ENCODE results near the gene SEMA4B.

Gene SEMA4B

GRCh38 chr15:90191344-90191687 is 9.8 kb upstream of the SEMA4B start:
- peaks cover 30% of the 10 kb centered on the region for H3K36me3 ChIP-seq
- peaks cover 85 to 88% of the 10 kb centered on the region in 2 experiments for H3K4me1 ChIP-seq (ENCODE audit: control insufficient read depth in 1 of 2, insufficient read depth in 1 of 2, low read depth in 1 of 2, low read length in 1 of 2)
- TF ChIP-seq CTCF (IDR thresholded peaks at IDR 0.05) = no peak
- H3K27ac ChIP-seq = peak overlapping the region; percentile 85
- H3K9me3 ChIP-seq = no peaks in the 10 kb centered on the region
- H3K4me3 ChIP-seq (ENCODE audit: low read depth in 1 of 2, low read length in 1 of 2) = peak overlapping the region in 1 of 2 experiments; percentile 15
- H3K27me3 ChIP-seq = no peaks in the 10 kb centered on the region

DNA sequence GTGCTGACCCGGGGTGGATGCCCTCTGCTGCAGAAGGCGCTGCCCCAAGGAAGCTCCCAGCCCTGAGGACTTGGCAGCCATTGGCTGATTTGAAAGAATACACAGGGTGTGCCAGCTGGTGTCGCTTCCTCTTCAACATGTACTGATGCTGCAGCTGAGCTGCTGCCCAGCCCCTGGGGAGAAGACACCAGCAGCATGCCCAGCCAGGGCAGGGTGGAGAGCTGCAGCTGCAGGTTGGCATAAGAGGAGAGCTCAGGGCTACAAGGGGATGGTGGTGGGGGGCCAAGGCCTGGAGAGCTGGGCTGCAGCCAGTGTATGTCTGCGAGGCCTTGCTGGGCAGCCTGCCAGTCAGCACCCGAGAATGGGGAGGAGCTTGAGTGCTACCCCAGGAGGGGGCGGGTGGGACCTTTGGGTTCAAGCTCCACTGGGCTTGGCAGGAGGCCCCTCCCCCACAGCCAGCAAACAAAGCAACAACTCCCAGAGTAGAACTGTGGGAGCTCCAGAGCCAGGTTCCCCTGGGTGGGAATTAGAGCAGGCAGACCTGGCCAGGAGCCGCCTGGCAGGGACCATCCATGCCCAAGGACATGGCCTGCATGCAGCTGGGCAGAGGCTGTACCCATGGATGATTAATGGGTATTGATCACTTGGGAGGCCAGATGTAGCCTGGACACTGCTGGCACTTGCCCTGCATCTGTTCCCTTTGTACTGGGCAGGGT is 9.2 kb upstream of the SEMA4B start:
- TF ChIP-seq CTCF (IDR thresholded peaks at IDR 0.05) = no peak
- peak overlapping the region in 1 of 2 experiments; percentile 15 for H3K4me3 ChIP-seq (ENCODE audit: low read depth in 1 of 2, low read length in 1 of 2)
- H3K36me3 ChIP-seq = peaks cover 30% of the 10 kb centered on the region
- peak overlapping the region; percentile 85 for H3K27ac ChIP-seq
- H3K9me3 ChIP-seq = no peaks in the 10 kb centered on the region
- H3K4me1 ChIP-seq (ENCODE audit: control insufficient read depth in 1 of 2, insufficient read depth in 1 of 2, low read depth in 1 of 2, low read length in 1 of 2) = peaks cover 79 to 84% of the 10 kb centered on the region in 2 experiments
- H3K27me3 ChIP-seq = no peaks in the 10 kb centered on the region

- Histone ChIP-seq H3K4me1 (ENCODE audit: control insufficient read depth in 1 of 2, insufficient read depth in 1 of 2, low read depth in 1 of 2, low read length in 1 of 2) (peaks cover 68 to 71% of the 10 kb centered on the region in 2 experiments), H3K27me3 (no peaks in the 10 kb centered on the region), H3K36me3 (peaks cover 33% of the 10 kb centered on the region), H3K4me3 (ENCODE audit: low read depth in 1 of 2, low read length in 1 of 2) (peak overlapping the region in 1 of 2 experiments; percentile 25), H3K27ac (peak overlapping the region; percentile 80), H3K9me3 (no peaks in the 10 kb centered on the region)
- no peak for TF ChIP-seq CTCF (IDR thresholded peaks at IDR 0.05)
Measured at GRCh38 chr15:90192961-90193786, 8.0 kb upstream of the SEMA4B start.

DNA sequence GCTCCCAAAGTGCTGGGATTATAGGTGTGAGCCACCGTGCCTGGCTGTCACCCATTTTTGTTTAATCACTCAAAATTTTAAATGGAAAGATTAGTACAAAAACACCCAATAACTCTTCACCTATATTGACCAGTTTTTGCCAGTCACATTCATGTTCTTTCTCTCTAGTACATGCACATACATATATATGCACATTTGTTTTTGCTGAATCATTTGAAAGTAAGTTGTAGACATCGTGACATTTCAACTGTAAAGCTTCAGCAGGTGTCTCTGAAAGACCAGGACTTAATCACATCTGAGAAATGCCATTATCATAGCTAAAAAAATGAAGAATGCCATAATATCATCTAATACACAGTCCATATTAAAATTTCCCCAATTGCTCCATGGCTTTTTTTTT is 6.5 kb upstream of the SEMA4B start:
- TF ChIP-seq CTCF (IDR thresholded peaks at IDR 0.05) = no peak
- H3K27ac ChIP-seq = no peak overlapping the region
- H3K27me3 ChIP-seq = no peaks in the 10 kb centered on the region
- H3K4me3 ChIP-seq (ENCODE audit: low read depth in 1 of 2, low read length in 1 of 2) = no peak overlapping the region
- H3K9me3 ChIP-seq = no peaks in the 10 kb centered on the region
- H3K36me3 ChIP-seq = peaks cover 39% of the 10 kb centered on the region
- peaks cover 63 to 67% of the 10 kb centered on the region in 2 experiments for H3K4me1 ChIP-seq (ENCODE audit: control insufficient read depth in 1 of 2, insufficient read depth in 1 of 2, low read depth in 1 of 2, low read length in 1 of 2)

DNA sequence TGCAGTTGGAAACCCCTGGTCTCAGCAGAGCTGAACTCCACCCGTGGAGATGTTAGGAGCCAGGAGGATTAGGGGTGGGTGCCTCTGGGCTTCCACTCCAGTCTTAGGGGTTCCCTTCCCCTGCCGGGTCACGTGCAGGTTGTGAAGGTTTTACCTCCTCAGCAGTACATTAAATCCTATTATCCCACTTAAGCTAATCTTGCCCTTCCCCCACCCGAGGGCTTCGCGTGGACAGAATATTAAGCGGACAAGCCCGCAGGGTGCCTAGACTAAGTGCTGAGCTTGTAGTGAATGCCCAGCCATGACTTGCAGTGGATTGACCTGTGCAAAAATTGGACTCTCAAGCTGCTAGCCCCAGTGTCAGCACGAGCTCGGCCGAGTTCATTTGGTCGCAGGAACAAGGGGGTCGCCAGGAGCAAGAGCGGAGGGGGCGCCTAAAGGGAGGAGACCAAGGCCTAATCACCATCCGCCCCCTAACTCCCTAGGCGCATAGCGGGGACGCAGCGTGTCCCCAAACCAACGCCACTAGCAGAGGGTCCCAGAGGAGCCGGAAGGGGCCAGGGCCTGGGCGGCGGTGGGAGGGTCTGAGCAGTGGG is 498 bp upstream of the SEMA4B start:
- H3K4me1 ChIP-seq (ENCODE audit: control insufficient read depth in 1 of 2, insufficient read depth in 1 of 2, low read depth in 1 of 2, low read length in 1 of 2) = peaks cover 68 to 74% of the 10 kb centered on the region in 2 experiments
- no peaks in the 10 kb centered on the region for H3K9me3 ChIP-seq
- peak overlapping the region; percentile 82 for H3K27ac ChIP-seq
- no peak for TF ChIP-seq CTCF (IDR thresholded peaks at IDR 0.05)
- H3K27me3 ChIP-seq = peaks cover 7% of the 10 kb centered on the region
- peaks cover 40% of the 10 kb centered on the region for H3K36me3 ChIP-seq
- H3K4me3 ChIP-seq (ENCODE audit: low read depth in 1 of 2, low read length in 1 of 2) = peak overlapping the region; percentile 72
